Stimulated activated CD8-positive, alpha-beta memory T cell treated with anti-CD3 and anti-CD28 coated beads, Interleukin-15, amount 100 ng/mL, for 48 hours (primary cell): ENCODE results near the gene RUNX2.

Source experiments
- DNase-seq, 2 donors: peaks; one replicate each; pipeline ENCODE4 v3.0.0-alpha.2; 2020; ENCODE audit warnings: low read depth in 2 of 2

Gene RUNX2

DNA sequence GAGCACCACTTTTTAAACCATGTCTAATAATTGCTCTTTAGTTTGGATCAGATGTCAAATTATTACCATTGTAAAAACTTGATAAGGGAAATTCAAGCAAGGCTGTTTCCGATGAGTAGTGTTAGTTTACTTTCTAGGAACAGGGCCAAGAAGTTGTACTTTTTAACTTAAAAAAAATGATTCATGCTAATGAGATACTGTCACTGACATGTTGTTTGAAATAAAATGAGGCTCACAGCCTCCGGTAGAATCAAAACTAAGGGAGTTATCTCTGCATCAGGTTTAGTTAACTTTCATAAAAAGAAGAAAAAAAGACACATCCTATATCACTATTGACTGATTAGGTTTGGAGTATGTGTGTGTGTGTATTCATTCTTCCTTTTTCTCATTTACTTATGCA, 104.8 kb downstream of the RUNX2 start:
- no peak for DNase-seq

DNA sequence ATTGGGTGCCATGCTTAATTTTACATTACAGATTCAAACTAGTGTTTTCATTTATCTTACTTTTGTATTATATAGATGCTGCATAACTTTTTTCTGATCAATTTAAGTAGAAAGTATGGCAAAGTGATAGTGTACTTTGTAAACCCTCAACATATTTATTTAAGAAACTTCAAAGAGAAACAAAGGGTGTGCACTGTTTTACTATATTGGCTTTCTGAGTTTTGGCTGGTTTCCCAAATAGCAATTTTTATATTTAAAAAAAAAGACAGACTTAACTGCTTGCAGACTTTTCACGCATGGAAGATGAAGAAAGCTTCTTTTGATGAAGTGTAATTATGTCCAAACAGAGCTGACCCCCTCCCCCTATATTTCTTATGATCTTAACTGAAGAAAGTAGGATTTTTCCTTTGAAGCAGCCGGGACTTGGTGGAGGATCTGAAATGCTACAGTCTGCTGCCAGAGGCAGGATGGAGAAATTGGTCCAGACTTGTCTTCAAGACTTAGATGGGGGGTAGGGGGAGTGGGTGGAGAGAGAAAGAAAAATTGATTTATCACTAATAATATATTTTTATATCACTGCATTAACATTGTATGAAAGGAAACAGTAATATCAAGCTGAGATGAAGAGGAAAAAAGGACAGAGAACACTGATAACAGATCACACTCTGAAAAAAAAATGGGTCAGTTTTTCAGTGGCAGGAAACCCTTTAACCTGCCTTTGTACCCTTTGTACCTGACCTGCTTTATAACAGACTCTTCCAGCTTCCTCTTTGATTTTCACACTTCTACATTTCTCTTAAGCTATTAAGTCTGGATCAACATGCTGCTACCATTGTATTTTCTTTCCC, 105.6 kb downstream of the RUNX2 start:
- DNase-seq, result no peak

DNA sequence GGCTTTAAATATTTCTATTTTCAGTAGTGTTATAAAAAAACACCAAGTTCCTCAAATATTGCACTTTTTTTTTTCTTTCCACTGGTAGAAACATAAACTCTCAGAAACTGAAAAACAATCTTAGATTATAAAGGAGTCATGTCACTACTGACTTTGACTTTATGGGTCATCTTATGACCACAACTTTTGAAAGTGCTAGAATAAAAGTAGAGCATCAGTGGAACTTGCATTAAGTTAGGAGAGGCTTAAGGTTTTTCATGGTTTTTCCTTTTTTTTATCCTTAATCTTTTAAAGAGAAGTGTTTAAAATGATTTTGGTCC, 106.2 kb downstream of the RUNX2 start:
- DNase-seq, result no peak

DNA sequence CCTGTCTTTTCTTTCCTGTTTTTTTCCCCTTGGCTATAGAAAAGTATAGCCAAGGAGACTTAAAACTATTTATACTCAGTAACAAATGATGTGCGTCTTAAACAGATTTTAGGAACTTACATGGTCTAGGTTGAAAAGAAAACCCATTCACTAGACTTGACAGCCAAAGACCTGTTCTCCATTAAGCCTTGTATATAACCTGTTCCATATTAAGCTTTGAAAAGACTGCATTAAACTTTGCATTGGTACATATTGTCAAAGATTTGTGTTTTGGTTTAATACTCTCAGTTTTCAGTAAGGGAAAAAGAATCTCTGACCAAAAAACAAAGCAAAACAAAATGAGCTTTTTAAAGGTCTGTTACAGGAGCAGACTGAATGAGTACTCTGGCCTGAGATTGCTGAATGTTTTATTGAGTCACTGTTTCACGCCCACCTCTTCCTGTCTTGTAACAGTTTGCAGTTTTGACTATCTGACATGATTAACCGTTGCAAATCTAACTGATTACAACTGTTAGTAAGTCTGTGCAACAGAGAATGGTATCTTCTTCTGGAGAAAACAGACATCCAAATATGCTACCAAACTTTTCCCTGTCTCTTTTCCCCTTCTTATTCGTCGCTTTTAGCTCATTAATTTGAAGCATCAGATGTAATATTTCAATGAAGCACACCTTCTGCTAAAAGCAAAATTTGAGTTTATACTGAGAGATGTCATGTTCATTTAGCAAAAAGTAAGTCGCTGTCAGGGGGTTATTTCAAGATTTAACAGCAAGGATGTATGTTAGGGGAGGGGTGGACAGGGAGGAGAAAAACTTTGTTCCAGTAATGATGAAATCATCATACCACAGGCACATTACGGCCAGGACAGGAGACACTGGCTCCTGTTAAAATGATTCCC, 108.7 kb downstream of the RUNX2 start:
- DNase-seq, result peak in 1 of 2 donors; percentile 20

DNA sequence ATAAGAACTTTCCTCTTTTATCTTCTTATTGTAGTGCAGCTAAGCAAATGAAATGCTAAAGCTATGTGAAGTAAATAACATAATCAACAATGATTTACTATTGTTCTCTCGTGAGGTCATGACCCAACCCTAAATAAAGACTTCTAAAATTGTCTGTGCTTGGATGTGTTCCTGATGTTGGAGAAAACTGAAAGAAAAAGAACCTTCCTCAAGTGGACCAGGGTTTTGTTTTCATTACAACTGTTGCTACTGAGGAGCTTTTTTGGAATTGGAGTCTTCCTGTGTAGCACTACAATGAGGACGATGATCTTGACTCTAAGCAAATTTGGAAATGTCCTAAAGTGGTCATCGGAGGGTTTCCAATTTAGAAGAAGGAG, 109.3 kb downstream of the RUNX2 start:
- no peak for DNase-seq

DNA sequence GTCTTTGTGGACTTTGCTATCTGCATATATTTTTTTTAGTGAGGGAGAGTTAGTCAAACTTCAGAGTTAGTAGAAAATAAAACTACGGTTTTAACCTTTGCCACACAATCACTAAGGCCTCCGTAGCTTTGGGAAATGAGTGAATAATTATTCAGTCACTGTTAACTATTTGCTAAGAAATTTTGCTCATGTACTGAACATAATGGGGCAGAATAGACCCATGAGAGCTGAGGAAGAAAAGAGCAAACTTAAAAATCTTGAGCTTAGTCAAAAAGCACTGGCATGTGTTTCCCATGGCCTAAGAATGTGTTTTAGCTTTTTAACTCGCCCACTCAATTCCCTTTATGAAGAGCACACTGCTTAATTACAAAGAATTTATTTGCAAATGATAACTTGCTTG, 110.0 kb downstream of the RUNX2 start:
- no peak for DNase-seq

DNA sequence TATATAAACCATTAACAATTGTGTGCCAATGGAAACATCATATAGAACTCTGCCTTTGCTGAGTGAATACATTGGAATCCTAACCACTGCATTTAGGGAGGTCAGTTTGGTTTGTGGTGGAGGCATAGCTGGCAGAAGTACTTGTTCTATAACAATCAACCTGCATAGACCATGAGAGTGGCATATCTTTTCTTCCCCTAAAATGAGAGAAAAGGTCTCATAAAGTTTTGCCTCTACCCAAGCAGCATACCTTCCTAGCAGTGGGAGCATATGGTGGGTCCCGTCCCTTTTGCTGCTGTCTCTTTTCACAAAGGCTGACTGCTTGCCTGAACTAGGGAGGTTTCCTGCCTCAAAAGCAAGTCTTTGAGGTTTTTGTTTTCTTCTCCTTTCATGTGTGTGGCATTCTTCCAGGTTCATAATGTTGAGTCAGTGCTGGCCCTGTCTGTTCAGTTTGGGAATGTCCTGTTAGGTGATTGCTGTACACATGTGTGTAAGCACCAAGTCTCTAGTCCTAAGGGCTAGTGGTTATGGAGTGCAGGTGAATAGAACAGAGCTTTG, 110.8 kb downstream of the RUNX2 start:
- no peak for DNase-seq

DNA sequence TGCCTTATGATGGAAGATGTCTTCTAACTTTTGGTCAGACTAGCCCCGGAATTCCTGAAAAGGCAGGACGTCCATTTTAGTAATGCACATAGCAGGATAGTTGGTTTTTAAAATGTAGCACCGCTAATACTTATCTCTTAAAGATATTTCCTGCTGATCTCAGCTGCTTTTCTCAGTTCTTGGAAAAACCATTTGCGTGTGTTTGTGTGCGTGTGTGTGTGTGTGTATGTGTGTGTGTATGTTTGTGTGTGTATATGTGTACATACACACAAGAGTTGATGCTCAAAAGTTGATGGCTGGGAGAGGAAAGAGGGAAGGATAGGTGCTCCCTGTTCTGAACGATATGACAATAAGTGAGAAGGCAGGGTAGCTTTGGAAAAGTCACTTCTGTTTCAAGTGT, 111.3 kb downstream of the RUNX2 start:
- DNase-seq, result no peak

DNA sequence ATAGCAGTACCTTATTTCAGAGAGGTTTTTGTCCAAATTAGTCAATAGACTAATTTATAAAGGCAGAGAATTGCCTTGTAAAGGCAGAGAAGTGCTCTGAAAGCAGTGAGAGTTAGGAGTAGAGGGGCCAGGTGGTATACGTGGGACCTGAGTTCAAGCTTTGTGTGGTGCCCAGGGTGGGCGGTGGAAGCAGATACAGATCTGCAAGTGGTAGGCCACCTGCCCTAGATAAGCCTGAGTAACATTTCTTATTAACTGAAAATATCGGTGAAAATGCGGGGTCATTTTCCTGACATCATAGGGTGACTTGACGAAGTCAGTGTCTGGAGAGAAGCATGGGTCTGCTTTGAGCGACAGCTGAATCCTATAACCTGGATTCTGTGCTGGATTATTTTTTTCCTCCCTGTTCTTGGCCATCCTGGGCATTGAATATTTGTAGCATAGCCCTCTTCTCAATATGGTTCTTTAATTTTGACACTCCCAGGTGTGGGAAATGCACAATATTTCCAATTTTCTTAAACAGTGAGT, 111.8 kb downstream of the RUNX2 start:
- DNase-seq, result peak in 1 of 2 donors; percentile 20

DNA sequence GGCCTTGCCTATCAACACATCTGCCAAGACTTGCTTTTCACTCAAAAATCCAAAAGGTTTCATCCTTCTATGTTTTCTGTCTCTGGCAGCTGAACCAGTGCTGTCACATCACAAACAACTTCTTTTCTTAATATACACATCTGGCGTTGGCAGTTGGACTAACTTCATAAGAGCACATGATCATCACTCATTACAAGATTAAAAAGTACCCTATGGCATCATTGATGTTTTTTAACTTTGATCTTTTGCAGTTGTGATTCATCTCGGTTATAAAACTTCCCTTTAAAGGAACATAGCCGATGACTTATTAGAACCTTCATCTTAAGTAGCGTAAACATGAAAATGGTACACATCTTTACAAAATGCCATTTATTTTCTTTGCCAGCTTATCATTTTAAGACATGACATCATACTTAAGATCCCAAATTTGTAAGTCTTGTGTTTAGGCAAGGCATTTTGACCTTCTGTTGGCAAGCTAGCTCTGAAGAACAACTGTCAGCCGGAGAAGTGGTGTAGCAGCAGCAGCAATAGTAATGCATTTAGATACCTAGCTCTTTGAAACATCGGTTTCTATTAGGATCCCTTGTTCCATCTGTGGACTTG, 113.8 kb downstream of the RUNX2 start:
- no peak for DNase-seq

DNA sequence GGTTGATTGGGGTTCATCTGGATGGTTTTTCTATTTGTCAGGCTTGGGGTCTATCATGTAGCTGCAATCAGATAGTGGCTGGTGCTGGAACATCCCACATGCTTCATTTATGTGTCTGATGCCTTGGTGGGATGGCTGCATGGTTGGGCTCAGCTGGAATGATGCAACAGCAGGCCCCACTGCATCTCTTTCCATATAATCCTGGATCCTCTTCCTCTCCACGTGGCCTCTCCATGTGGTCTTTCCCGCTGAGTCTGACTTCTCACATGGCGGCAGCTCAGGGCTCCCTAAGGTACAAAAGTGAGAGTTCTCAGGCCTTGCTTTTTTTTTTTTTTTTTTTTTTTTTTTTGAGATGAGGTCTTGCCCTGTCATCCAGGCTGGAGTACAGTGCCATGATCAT, 114.6 kb downstream of the RUNX2 start:
- no peak for DNase-seq

DNA sequence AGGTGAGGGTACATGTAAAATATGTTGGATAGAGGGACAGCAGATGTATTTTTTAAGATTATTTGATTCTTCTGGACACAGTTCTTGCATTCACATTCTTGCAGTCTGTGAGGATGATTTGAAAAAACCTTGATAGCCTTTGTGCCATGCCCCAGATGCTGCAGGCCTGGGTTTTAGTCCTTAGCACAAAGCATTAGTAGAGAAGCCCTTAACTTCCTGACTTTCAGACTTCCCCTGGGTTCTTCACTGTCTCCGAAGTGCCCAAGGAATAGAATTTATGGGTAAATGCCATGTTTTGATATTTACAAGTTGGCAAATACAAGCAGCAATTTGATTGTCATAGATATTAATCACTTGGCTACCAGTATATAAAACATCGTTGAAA, 117.2 kb downstream of the RUNX2 start:
- DNase-seq, result no peak

DNA sequence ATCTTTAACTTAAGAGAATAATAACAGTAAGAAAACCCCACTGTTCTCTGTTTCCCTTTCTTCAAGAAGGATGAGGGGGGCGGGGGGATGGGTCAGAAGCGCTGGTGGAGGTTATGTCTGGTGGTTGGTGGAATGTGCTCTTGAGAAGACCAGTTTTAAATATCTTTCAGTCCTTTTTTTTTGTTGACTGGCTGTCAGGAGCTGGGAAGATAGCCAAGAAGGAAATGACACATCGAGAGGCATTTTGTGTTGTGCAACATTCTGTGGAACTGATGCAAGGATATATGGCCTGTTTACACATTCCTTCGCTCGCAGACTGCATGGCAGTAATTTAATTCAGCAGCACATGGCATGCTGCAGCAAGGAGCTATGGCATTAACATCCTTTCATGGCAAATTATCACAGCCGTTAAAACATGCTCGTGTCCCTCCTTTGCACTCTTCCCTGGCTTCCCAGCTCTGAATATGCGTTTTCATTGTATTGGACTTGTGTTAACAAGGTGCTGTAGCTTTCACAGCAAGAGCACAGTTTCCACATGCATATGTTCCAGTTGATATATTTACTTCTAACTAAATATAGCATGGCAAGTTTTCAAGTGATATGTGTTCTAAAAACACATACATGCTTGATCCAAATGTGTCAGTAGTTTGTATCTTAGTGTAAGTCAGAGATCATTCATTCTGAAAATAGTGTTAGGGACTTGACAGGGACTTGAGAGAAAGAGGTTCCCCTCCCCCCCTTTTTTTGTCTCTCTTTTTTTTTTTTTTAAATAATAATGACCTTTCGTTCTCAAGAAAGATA, 117.8 kb downstream of the RUNX2 start:
- peak in 1 of 2 donors; percentile 36 for DNase-seq

DNA sequence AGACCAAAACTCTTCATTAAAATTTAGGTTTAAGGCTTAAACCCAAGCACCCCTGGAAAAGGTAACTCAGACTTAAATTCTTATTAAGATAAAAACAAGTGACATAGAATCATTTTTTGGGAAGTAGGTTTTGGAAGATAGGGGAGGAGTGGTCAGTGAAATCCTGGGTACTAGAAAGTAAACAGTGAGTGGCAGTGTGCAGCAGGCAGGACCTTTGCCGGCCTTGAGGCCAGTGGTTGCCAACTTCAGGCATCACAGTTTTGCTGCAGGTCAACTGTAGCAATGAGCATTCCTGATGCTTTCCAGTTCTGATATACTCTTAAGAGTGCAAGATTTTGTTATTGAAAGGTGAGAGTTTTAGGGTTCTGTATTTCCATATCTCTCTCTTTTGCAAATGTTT, 118.9 kb downstream of the RUNX2 start:
- no peak for DNase-seq

DNA sequence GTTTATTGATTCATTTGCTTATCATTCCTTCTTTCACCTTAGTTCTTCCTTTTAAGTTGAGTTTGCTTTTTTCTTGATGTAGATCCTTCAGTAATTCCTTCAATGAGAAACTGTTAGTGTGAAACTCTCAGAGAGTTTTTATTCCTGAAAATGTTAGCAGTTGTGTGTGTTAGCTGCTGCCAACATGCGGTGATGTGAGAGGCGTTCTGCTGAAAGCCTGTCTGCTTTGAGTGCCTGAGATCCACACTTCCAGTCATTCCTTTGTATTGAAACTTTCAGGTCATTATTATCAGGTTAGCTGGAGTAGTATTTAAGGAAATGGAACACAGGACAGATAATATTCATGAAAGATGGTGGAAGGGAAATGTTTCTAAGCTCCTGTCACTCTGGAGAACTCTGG, 119.6 kb downstream of the RUNX2 start:
- no peak for DNase-seq

DNA sequence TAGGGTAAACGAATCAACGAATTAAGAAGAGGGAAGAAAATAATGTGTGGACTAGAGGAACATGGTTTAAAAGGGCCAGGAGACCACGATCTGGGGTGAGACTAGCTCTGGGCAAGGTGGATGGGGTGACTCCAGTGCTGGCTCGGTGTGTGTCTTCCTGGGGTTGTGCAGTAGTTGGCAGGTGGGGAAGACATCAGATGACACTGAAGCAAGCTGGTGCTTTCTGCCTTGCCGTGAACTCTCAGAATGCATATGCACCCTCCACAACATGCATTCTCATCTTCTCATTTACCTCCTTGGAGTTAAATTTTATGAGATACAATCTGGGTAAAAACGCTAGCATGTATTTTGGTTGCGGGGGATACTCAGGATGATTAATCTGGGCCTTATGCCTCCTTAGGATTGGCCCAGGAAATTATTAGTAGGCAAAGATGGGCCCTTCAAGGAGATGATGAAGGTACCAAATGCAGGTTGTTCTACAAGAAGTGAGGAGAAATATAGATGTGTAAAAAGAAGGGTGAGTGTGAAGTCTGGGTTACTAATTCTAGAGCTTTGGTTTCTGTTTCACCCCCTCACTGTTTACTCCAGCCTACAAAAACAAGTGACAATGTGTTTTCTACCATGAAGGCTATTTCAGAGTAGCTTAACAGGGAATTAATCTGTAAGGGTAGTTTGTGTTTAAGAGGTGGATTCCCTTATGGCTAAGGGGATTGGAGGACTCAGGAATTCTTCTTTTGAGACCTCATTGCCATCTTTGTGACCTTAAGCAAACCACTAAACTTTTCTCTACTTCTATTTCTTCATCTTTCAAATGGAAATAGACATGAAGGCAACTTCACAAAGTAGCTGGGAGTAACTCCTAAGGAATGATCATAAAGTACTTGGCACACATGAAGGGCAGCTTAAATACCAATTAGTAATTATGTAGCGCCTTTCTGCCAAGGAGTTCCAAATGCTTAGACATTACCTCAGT, 120.6 kb downstream of the RUNX2 start:
- DNase-seq, result no peak

DNA sequence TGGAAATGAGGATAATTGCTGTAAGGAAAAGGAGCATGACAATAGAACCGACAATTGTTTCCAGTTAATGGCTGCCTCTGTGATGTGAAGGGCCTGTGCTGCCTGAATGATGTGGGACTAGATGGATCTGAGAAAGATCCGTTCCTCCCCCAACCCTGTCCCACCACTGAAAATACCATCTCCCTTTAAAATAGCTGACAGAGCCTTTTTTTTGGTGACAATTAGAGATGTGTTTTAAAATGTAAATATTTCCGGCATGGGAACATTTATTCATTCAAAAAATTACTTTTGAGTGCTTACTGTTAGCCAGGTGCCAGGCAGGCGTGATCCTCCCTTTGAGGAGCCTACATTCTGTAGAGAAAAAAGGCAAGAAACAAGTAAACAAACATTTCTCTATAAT, 122.0 kb downstream of the RUNX2 start:
- no peak for DNase-seq

DNA sequence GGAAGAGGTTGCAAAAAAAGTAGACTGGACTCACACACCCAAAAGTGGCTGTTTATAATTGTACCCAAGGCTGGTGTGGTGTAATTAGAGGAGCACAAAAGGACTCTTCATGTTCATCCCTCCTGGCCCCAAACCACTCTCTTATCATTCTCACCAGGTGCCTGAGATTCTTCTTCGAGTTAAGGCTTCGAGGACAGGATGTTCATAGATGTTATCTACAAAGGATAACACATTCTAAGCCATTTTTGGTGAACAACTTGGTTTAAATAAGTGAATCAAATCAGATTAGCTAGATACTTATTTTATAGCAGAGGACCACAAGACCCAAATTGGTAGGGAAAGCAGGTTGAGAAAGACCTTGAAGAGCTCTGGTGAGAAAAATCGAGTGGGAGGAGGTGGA, 122.7 kb downstream of the RUNX2 start:
- no peak for DNase-seq

DNA sequence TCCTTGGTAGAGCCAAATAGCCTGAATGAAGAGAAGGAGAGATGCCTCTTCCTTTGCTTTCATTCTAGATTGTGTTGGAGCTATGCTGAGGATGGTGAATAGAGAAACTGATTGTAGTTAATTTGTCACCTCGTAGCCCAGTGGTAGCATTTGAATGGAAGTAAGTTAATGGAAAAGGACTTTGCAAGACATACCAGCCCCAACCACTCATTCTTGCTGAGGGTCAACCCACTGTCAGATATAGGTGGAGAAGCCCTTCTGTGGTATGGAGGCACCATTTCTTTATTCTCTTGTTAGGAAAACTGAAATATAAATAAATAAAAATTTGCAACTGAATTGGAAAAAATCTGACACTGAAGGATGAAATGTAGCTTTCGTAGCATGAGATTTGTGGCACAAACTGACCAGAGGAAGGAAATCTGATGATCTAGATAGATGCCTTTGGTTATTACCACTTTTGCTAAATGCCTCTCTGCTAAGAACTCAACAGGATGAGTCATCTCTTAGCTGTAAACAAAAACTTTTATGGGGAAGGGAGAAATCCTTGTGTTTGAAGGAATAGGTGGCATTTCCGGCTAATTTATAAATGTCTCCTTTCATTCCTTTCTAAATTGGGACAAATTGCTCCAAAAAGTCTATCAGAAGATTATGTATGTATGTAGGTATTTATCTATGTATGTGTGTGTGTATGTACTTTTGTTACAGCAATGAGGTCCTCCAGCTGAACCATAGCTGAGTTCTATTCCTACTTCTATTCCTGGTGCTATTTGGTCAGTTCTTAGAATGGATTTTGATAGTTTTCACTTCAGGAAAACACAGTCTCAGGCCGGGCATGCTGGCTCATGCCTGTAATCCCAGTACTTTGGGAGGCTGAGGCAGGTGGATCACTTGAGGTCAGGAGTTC, 126.1 kb downstream of the RUNX2 start:
- DNase-seq, result no peak
